ENCODE data around the gene RNU1-4. TPM values are rescaled to one million over a fixed set of nuclear protein-coding genes. Genes with fewer than 3 reads are reported as not detected.

RNU1-4 gene
- total and polyA plus RNA-seq, 2 of the 13 experiments (the other 11 are each of a cell fraction or from before 2014, with no cell fraction given): under 0.01 to 11,018 TPM

DNA sequence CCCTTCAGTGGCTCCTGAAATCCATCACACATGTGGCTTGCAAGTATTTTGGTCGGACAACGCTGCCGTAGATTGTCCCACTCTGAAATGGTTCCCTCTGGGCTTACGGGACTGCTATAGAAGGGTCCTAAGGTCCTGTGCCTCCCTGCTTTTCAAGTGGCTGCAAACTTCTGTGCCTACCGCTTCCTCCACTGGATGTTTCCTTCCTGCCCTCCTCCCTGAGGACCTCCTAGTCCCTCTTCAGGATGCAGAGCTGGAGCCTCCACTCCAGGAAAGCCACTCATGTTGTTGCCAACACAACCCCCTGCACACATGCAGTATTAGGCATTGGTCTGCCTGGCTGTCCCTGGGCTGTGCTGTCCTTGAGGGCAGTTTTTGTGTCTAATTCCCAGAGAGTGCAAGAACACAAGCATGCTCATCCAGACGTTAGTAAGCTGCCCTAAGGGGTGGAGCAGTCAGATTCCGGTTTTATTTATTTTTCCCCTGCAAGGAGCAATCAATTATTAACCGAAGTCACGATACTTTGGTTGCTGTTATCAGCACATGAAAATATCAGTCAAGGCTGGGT, 26.5 kb downstream of the RNU1-4 start (continued):
- TF ChIP-seq GZF1 (CRISPR knock-in tag; IDR thresholded peaks at IDR 0.05): 0 out of 2 replicates have a peak, but pooled peaks have one; percentile 68
- TF ChIP-seq, protein P1, sequence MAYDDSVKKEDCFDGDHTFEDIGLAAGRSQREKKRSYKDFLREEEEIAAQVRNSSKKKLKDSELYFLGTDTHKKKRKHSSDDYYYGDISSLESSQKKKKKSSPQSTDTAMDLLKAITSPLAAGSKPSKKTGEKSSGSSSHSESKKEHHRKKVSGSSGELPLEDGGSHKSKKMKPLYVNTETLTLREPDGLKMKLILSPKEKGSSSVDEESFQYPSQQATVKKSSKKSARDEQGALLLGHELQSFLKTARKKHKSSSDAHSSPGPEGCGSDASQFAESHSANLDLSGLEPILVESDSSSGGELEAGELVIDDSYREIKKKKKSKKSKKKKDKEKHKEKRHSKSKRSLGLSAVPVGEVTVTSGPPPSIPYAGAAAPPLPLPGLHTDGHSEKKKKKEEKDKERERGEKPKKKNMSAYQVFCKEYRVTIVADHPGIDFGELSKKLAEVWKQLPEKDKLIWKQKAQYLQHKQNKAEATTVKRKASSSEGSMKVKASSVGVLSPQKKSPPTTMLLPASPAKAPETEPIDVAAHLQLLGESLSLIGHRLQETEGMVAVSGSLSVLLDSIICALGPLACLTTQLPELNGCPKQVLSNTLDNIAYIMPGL (CRISPR knock-in tag; IDR thresholded peaks at IDR 0.05; ENCODE audit: borderline replicate concordance in 1 of 2, low read depth in 1 of 2): peak; percentile 26 to 69; a peak in 2 of 4 replicates
- 0 out of 2 replicates have a peak, but pooled peaks have one; percentile 48 for TF ChIP-seq ZNF614 (CRISPR knock-in tag; IDR thresholded peaks at IDR 0.05; ENCODE audit: borderline replicate concordance)
- peak; percentile 91 for TF ChIP-seq YEATS2 (CRISPR knock-in tag; IDR thresholded peaks at IDR 0.05; ENCODE audit: borderline replicate concordance)
- TF ChIP-seq, protein P2, sequence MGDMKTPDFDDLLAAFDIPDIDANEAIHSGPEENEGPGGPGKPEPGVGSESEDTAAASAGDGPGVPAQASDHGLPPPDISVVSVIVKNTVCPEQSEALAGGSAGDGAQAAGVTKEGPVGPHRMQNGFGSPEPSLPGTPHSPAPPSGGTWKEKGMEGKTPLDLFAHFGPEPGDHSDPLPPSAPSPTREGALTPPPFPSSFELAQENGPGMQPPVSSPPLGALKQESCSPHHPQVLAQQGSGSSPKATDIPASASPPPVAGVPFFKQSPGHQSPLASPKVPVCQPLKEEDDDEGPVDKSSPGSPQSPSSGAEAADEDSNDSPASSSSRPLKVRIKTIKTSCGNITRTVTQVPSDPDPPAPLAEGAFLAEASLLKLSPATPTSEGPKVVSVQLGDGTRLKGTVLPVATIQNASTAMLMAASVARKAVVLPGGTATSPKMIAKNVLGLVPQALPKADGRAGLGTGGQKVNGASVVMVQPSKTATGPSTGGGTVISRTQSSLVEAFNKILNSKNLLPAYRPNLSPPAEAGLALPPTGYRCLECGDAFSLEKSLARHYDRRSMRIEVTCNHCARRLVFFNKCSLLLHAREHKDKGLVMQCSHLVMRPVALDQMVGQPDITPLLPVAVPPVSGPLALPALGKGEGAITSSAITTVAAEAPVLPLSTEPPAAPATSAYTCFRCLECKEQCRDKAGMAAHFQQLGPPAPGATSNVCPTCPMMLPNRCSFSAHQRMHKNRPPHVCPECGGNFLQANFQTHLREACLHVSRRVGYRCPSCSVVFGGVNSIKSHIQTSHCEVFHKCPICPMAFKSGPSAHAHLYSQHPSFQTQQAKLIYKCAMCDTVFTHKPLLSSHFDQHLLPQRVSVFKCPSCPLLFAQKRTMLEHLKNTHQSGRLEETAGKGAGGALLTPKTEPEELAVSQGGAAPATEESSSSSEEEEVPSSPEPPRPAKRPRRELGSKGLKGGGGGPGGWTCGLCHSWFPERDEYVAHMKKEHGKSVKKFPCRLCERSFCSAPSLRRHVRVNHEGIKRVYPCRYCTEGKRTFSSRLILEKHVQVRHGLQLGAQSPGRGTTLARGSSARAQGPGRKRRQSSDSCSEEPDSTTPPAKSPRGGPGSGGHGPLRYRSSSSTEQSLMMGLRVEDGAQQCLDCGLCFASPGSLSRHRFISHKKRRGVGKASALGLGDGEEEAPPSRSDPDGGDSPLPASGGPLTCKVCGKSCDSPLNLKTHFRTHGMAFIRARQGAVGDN (CRISPR knock-in tag; IDR thresholded peaks at IDR 0.05): peak; percentile 56
- peak; percentile 73 for TF ChIP-seq ZBTB38 (CRISPR knock-in tag; IDR thresholded peaks at IDR 0.05)
- TF ChIP-seq, protein P3, sequence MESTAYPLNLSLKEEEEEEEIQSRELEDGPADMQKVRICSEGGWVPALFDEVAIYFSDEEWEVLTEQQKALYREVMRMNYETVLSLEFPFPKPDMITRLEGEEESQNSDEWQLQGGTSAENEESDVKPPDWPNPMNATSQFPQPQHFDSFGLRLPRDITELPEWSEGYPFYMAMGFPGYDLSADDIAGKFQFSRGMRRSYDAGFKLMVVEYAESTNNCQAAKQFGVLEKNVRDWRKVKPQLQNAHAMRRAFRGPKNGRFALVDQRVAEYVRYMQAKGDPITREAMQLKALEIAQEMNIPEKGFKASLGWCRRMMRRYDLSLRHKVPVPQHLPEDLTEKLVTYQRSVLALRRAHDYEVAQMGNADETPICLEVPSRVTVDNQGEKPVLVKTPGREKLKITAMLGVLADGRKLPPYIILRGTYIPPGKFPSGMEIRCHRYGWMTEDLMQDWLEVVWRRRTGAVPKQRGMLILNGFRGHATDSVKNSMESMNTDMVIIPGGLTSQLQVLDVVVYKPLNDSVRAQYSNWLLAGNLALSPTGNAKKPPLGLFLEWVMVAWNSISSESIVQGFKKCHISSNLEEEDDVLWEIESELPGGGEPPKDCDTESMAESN (CRISPR knock-in tag; conservative IDR thresholded peaks at IDR 0.05): peak; percentile 65; the same call in 1 of the 2 replicates
- peak; percentile 49 for TF ChIP-seq TEAD3 (CRISPR knock-in tag; optimal IDR thresholded peaks at IDR 0.05; ENCODE audit: borderline replicate concordance)
- TF ChIP-seq, protein P4, sequence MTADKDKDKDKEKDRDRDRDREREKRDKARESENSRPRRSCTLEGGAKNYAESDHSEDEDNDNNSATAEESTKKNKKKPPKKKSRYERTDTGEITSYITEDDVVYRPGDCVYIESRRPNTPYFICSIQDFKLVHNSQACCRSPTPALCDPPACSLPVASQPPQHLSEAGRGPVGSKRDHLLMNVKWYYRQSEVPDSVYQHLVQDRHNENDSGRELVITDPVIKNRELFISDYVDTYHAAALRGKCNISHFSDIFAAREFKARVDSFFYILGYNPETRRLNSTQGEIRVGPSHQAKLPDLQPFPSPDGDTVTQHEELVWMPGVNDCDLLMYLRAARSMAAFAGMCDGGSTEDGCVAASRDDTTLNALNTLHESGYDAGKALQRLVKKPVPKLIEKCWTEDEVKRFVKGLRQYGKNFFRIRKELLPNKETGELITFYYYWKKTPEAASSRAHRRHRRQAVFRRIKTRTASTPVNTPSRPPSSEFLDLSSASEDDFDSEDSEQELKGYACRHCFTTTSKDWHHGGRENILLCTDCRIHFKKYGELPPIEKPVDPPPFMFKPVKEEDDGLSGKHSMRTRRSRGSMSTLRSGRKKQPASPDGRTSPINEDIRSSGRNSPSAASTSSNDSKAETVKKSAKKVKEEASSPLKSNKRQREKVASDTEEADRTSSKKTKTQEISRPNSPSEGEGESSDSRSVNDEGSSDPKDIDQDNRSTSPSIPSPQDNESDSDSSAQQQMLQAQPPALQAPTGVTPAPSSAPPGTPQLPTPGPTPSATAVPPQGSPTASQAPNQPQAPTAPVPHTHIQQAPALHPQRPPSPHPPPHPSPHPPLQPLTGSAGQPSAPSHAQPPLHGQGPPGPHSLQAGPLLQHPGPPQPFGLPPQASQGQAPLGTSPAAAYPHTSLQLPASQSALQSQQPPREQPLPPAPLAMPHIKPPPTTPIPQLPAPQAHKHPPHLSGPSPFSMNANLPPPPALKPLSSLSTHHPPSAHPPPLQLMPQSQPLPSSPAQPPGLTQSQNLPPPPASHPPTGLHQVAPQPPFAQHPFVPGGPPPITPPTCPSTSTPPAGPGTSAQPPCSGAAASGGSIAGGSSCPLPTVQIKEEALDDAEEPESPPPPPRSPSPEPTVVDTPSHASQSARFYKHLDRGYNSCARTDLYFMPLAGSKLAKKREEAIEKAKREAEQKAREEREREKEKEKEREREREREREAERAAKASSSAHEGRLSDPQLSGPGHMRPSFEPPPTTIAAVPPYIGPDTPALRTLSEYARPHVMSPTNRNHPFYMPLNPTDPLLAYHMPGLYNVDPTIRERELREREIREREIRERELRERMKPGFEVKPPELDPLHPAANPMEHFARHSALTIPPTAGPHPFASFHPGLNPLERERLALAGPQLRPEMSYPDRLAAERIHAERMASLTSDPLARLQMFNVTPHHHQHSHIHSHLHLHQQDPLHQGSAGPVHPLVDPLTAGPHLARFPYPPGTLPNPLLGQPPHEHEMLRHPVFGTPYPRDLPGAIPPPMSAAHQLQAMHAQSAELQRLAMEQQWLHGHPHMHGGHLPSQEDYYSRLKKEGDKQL (CRISPR knock-in tag; IDR thresholded peaks at IDR 0.05; ENCODE audit: low read depth): peak; percentile 37; the same call in 1 of the 2 replicates
- peak; percentile 49; the same call in 1 of the 2 replicates for TF ChIP-seq RCOR2 (CRISPR knock-in tag; IDR thresholded peaks at IDR 0.05)
- peak; percentile 50 for TF ChIP-seq GABPA (IDR thresholded peaks at IDR 0.05; ENCODE audit: low read depth, low read length)
- peak; percentile 83 for TF ChIP-seq GABPA (CRISPR knock-in tag; IDR thresholded peaks at IDR 0.05; ENCODE audit: low read depth)
- TF ChIP-seq ZSCAN9 (CRISPR knock-in tag; IDR thresholded peaks at IDR 0.05; ENCODE audit: borderline replicate concordance): peak; percentile 68; the same call in 1 of the 2 replicates
- peak; percentile 93 for TF ChIP-seq ZNF263 (CRISPR knock-in tag; IDR thresholded peaks at IDR 0.05)
- TF ChIP-seq ISL2 (CRISPR knock-in tag; IDR thresholded peaks at IDR 0.05): peak; percentile 47; the same call in 1 of the 2 replicates
- TF ChIP-seq ZNF160 (CRISPR knock-in tag; IDR thresholded peaks at IDR 0.05): peak; percentile 84; the same call in 1 of the 2 replicates
